RWPE1 (cell line): ENCODE results near the gene SREBF1.

Experiments used
- CTCF ChIA-PET: fragments of 350-600 bp; sonication (Branson Sonifier 250); formaldehyde crosslinking; extraction: SDS; loops from one replicate; lab custom pipeline; 2021; lab: Yijun Ruan, JAX
- POLR2A ChIA-PET: fragments of 400-600 bp; formaldehyde crosslinking; extraction: SDS; loops from one replicate; lab custom pipeline; 2020; ENCODE audit warnings: antibody characterized with exemption; ENCODE audit not compliant: low non-redundant PET; lab: Yijun Ruan, JAX
- DNase-seq: peaks from one replicate; pipeline ENCODE4 v3.0.0; 2012; ENCODE audit warnings: low spot score
- H3K27ac ChIP-seq: fragments of 450-650 bp; 2 replicates; pipeline ENCODE4 v1.5.1; 2017
- TF ChIP-seq, protein P1 (sequence below): fragments of 450-650 bp; conservative IDR thresholded peaks from 2 replicates; pipeline ENCODE4 v1.5.1; 2017; ENCODE audit warnings: low read depth, mild to moderate bottlenecking

Gene SREBF1

DNA sequence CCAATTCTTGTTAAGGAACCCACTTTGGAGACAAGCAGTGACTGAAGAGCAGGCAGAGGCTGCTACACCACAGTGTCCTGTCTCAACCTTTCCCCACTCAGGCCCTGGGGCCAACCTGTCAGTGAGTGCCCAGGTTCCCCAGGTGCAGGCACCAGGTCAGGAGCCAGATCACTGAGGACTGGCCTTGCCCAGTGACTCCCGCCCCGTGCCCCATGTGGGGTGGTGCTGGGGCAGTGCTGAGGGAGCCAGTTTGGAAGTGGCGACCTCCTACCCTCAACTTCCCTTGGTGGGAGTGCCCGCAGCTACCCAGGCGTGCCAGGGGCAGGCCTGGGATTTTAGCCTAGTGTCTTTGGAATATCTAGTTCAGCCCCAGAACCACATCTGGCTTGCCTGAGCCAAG is 29.3 kb downstream of the SREBF1 start:
- TF ChIP-seq, protein P1, sequence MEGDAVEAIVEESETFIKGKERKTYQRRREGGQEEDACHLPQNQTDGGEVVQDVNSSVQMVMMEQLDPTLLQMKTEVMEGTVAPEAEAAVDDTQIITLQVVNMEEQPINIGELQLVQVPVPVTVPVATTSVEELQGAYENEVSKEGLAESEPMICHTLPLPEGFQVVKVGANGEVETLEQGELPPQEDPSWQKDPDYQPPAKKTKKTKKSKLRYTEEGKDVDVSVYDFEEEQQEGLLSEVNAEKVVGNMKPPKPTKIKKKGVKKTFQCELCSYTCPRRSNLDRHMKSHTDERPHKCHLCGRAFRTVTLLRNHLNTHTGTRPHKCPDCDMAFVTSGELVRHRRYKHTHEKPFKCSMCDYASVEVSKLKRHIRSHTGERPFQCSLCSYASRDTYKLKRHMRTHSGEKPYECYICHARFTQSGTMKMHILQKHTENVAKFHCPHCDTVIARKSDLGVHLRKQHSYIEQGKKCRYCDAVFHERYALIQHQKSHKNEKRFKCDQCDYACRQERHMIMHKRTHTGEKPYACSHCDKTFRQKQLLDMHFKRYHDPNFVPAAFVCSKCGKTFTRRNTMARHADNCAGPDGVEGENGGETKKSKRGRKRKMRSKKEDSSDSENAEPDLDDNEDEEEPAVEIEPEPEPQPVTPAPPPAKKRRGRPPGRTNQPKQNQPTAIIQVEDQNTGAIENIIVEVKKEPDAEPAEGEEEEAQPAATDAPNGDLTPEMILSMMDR = no peak
- peak overlapping the region; percentile 97 for H3K27ac ChIP-seq
- POLR2A ChIA-PET = no interaction called here
- no peak for DNase-seq
- CTCF ChIA-PET = interaction anchor here (0.6 kb wide), 1 partner anchor 15 kb away, joined by 3 read pairs; no protein-coding TSS in a partner anchor

DNA sequence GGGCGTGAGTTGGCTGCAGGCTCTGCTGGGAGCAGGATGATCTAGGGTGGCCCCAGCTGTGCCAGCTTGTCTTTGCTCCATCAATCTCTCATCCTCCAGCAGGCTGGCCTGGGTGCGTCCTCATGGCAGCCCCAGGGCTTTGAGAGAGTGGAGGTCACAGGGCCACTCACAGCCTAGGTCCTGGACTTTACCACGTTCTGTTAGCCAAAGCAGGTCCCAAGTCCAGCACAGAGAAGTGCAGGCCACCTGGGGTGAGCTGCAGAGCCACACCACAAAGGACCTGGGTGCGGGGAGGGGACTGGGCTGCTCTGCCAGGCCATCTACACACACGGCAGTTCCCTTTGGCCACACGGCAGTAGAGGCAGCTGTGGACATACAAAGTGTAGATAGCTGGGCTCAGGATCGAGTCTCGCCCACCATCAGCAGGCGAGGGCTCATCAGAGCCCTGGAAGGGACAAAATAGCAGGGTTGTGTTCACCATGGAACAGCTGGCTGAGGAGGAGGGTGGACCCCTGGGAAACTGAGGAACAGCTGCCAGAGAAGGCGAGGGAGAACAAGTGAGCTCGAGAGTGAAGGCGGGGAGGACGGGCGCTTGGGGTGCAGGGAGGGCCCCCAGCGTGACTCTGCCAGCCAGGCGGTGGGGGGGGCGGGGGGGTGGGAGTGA is 30.0 kb downstream of the SREBF1 start:
- peak overlapping the region; percentile 97 for H3K27ac ChIP-seq
- POLR2A ChIA-PET = no interaction called here
- TF ChIP-seq, protein P1 = no peak
- CTCF ChIA-PET = no interaction called here
- no peak for DNase-seq

DNA sequence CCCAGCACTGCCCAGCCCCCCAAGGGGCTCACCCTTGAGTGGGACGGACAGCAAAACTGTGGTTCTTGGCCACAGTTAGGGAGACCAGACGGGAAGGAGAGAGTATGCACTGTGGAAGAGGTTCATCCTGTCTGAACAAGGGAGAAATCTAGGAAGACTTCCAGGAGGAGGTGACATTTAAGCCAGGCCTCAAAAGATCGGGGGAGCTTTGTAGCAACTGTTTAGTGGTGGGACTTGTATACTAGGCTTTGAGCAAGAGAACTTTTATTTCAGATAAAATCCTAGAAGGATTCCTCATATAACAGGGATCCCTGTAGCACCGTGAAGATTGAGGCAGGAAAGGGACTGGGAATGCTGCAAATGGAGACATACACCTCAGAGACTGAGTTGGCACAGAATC is 30.8 kb downstream of the SREBF1 start:
- no peak for DNase-seq
- POLR2A ChIA-PET = no interaction called here
- TF ChIP-seq, protein P1 = no peak
- CTCF ChIA-PET = no interaction called here
- H3K27ac ChIP-seq = peak overlapping the region; percentile 97

DNA sequence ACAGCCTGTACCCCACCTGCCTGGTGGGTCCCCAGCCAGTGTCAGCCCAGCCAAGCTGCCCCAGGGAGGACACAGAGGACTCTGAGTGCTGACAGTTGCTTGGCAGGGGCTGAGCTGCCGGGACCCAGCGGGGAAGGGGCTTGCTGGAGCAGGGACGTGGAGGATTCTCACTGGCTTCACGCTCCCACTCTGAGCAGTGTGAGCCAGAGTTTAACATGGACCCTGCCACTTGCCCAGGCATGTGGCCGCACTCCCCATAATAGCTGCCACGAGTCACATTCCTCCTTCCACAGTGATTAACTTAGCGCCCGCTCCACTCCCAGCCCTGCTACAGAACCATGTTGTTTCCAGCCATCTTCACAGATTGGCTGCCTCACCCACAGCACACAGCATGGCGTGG is 31.2 kb downstream of the SREBF1 start:
- peak overlapping the region; percentile 97 for H3K27ac ChIP-seq
- CTCF ChIA-PET = no interaction called here
- POLR2A ChIA-PET = no interaction called here
- TF ChIP-seq, protein P1 = no peak
- DNase-seq = no peak

DNA sequence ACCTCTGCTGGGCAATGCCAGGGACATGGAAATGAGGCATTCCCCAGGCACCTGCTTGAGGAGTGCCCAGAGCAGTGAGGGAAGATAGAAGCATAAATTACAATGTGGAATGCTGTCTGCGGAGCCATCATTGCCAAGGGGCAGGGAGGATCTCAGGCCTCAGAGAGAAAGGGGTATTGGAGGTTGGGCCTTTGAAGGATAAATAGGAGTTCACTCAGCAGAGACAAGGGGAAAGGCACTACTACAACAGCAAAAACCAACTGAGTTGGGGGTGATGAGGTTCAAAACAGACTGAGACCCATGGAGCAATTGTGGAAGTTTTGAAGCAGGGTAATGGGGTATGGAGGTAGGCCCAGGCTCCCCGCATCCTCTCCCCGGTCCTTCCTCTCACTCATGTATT is 32.8 kb downstream of the SREBF1 start:
- CTCF ChIA-PET = no interaction called here
- peak overlapping the region; percentile 97 for H3K27ac ChIP-seq
- POLR2A ChIA-PET = no interaction called here
- DNase-seq = no peak
- TF ChIP-seq, protein P1 = no peak

DNA sequence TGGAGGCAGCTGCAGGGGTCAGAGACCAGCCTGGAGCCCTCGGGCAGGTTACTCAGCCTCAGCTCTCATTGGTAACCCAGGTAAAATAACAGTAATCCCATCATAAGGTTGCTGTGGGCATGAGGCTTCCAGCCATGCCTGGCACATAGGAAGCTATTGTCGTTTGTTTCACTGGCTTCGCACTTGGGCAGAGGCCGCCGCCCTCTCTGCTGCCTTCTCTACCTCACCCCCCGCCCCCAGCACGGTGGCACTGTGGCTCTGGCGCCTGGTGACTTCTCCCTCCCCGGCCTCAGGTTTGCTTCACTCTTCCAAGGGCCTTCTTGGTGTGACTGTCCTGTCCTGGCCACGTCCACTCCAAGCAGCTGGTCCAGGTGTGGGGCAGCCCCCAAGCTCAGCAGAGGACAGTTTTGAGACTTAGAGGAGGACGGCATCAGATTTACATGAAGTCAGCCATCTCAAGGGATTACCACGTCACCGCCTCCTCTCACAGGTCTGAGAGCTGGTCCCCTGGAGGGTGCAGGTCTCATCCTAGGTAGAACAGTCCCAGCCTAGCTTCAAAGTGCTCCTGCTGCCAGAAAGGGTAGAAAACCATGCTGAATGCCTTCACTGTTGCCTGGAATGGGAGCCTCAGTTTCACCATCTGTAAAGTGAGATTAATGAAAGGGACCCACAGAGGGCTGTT is 34.8 kb downstream of the SREBF1 start:
- no peak for DNase-seq
- POLR2A ChIA-PET = interaction anchor here (0.6 kb wide), 1 partner anchor 111 kb away, joined by 3 read pairs; no protein-coding TSS in a partner anchor
- CTCF ChIA-PET = interaction anchor here (1.4 kb wide), 1 partner anchor 9 kb away, joined by 7 read pairs; no protein-coding TSS in a partner anchor
- TF ChIP-seq, protein P1 = no peak
- peak overlapping the region; percentile 97 for H3K27ac ChIP-seq
